B cell (primary cell): ENCODE measurements around the gene TCN2. TPM values are rescaled to one million over a fixed set of nuclear protein-coding genes. Genes with fewer than 3 reads are reported as not detected.

Experiments used
- ATAC-seq: fragments of 200-7000 bp; cut with Tn5 transposase; one replicate; pipeline ENCODE4 v1.10.0; 2021; ENCODE audit warnings: low read depth, mild to moderate bottlenecking, moderate number of reproducible peaks, moderate library complexity
- CTCF ChIA-PET: fragments of 350-600 bp; sonication (Branson Sonifier 250); formaldehyde crosslinking; loops from one replicate; lab custom pipeline; 2021; ENCODE audit warnings: antibody characterized with exemption, inconsistent platforms; lab: Charles Lee
- POLR2A ChIA-PET: fragments of 350-600 bp; sonication (Branson Sonifier 250); formaldehyde crosslinking; loops from one replicate; lab custom pipeline; 2021; ENCODE audit warnings: antibody characterized with exemption; lab: Charles Lee
- DNase-seq: peaks from one replicate; pipeline ENCODE4 v3.0.0; 2013
- H2AFZ ChIP-seq: 2 replicates; pipeline ENCODE4 v1.6.1; 2012; ENCODE audit warnings: mild to moderate bottlenecking, low read depth, low read length; ENCODE audit not compliant: insufficient read depth, poor library complexity, severe bottlenecking
- H3K27ac ChIP-seq, 2 donors: 1 replicate in 1 of 2; 2 replicates in 1 of 2; pipeline ENCODE4 v1.5.1; 2012 to 2013; ENCODE audit warnings: low read length in 2 of 2, mild to moderate bottlenecking in 2 of 2, moderate library complexity in 1 of 2
- H3K27me3 ChIP-seq, 4 experiments: fragments of 200-600 bp in 1 of 4; sonication (generic) in 1 of 4; replicated peaks in 1 of 4; 1 replicate in 2 of 4; 2 replicates in 2 of 4; pipeline versions ENCODE4 v1.6.1 to v1.7.0; 2013 to 2016; ENCODE audit warnings: low read length in 3 of 4, mild to moderate bottlenecking in 2 of 4, mixed read lengths in 1 of 4, moderate library complexity in 1 of 4; ENCODE audit not compliant: insufficient read depth in 4 of 4, control insufficient read depth in 3 of 4; ENCODE audit errors: control extremely low read depth in 1 of 4
- H3K36me3 ChIP-seq, 2 experiments: replicated peaks in 1 of 2; 1 replicate in 1 of 2; 2 replicates in 1 of 2; pipeline versions ENCODE4 v1.6.1 to v1.7.1; 2013; ENCODE audit warnings: low read length in 1 of 2; ENCODE audit not compliant: insufficient read depth in 2 of 2, control insufficient read depth in 1 of 2; ENCODE audit errors: control extremely low read depth in 1 of 2, extremely low read depth in 1 of 2
- H3K4me1 ChIP-seq, 2 donors: fragments of 200-600 bp in 1 of 2; sonication (generic) in 1 of 2; 1 replicate in 1 of 2; 2 replicates in 1 of 2; pipeline versions ENCODE4 v1.5.1 to v1.6.1; 2013 to 2017; ENCODE audit warnings: low read length in 2 of 2; ENCODE audit not compliant: control insufficient read depth in 2 of 2, insufficient read depth in 2 of 2
- H3K4me2 ChIP-seq: replicated peaks from 2 replicates; pipeline ENCODE3; 2012; ENCODE audit warnings: mild to moderate bottlenecking, low read depth, low read length; ENCODE audit not compliant: poor library complexity, severe bottlenecking
- H3K4me3 ChIP-seq, 5 experiments: fragments of 200-600 bp in 1 of 5; sonication (generic) in 1 of 5; 1 replicate in 3 of 5; 2 replicates in 2 of 5; pipeline versions ENCODE4 v1.5.1 to v1.7.0; 2011 to 2016; ENCODE audit warnings: low read length in 4 of 5, mild to moderate bottlenecking in 4 of 5, low read depth in 2 of 5, control low read depth in 1 of 5, moderate library complexity in 1 of 5; ENCODE audit not compliant: insufficient read depth in 1 of 5; ENCODE audit errors: control extremely low read depth in 1 of 5, extremely low read depth in 1 of 5
- H3K79me2 ChIP-seq: fragments of 200-600 bp; sonication (generic); one replicate; pipeline ENCODE4 v1.6.0; 2016; ENCODE audit warnings: low read length; ENCODE audit not compliant: control insufficient read depth, insufficient read depth
- H3K9ac ChIP-seq: fragments of 200-600 bp; sonication (generic); 2 replicates; pipeline ENCODE4 v1.6.1; 2017; ENCODE audit warnings: mild to moderate bottlenecking, low read length, moderate library complexity
- H3K9me3 ChIP-seq, 3 donors: one replicate each; pipeline versions ENCODE4 v1.6.1 to v1.7.1; 2013; ENCODE audit warnings: low read length in 2 of 3; ENCODE audit not compliant: control insufficient read depth in 2 of 3, insufficient read depth in 1 of 3; ENCODE audit errors: control extremely low read depth in 1 of 3
- H4K20me1 ChIP-seq: 2 replicates; pipeline ENCODE4 v1.6.0; 2012; ENCODE audit warnings: mild to moderate bottlenecking, low read length; ENCODE audit not compliant: insufficient read depth, control insufficient read depth, poor library complexity, severe bottlenecking
- H3K27ac Mint-ChIP-seq: one replicate; pipeline ENCODE4 v1.8.0; 2021; ENCODE audit warnings: mixed read lengths
- H3K27me3 Mint-ChIP-seq: one replicate; pipeline ENCODE4 v1.8.0; 2021; ENCODE audit warnings: mixed read lengths
- H3K4me1 Mint-ChIP-seq: one replicate; pipeline ENCODE4 v1.8.0; 2021; ENCODE audit warnings: mixed read lengths
- H3K4me3 Mint-ChIP-seq: one replicate; pipeline ENCODE4 v1.8.0; 2021; ENCODE audit warnings: mixed read lengths
- H3K9me3 Mint-ChIP-seq: one replicate; pipeline ENCODE4 v1.8.0; 2022; ENCODE audit warnings: mixed read lengths; ENCODE audit not compliant: insufficient read depth
- EZH2 ChIP-seq: IDR thresholded peaks from 2 replicates; pipeline ENCODE4 v1.6.1; 2012; ENCODE audit warnings: borderline replicate concordance, low read depth, mild to moderate bottlenecking, moderate library complexity, low read length; ENCODE audit not compliant: insufficient read depth, poor library complexity, severe bottlenecking
- WGBS: methylation state at CpG from one replicate; pipeline ENCODE4 v1.1.5; 2013; ENCODE audit warnings: missing lambda C conversion rate; ENCODE audit not compliant: insufficient coverage; 5-methylcytosine and 5-hydroxymethylcytosine counted together
- intact Hi-C: fragments of 100-400 bp; cut with micrococcal nuclease; formaldehyde crosslinking; loops from one replicate; pipeline ENCODE4 v1.10.0; 2022
- polyA plus RNA-seq: library from polyadenylated mRNA; depleted of rRNA; stranded (reverse); fragments of >200 nt; gene quantifications from 2 replicates; pipeline ENCODE4 v1.2.3, GENCODE V29; 2012
- total RNA-seq, 2 donors: library from RNA; stranded (reverse); fragments of 120-200 nt in 1 of 2; gene quantifications; 1 replicate in 1 of 2; 2 replicates in 1 of 2; pipeline versions ENCODE4 v1.2.3 to v1.2.4, GENCODE V29; 2013 to 2022
- TF ChIP-seq, protein P1 (sequence below): fragments of 200-600 bp; IDR thresholded peaks from one replicate; pipeline ENCODE4 v1.8.0; 2022; ENCODE audit warnings: antibody characterized with exemption, mild to moderate bottlenecking

Gene TCN2
- total and polyA plus RNA-seq, 2 donors (not counting 1 experiment from before 2014, with no cell fraction given): 0.37 to 0.40 TPM

DNA sequence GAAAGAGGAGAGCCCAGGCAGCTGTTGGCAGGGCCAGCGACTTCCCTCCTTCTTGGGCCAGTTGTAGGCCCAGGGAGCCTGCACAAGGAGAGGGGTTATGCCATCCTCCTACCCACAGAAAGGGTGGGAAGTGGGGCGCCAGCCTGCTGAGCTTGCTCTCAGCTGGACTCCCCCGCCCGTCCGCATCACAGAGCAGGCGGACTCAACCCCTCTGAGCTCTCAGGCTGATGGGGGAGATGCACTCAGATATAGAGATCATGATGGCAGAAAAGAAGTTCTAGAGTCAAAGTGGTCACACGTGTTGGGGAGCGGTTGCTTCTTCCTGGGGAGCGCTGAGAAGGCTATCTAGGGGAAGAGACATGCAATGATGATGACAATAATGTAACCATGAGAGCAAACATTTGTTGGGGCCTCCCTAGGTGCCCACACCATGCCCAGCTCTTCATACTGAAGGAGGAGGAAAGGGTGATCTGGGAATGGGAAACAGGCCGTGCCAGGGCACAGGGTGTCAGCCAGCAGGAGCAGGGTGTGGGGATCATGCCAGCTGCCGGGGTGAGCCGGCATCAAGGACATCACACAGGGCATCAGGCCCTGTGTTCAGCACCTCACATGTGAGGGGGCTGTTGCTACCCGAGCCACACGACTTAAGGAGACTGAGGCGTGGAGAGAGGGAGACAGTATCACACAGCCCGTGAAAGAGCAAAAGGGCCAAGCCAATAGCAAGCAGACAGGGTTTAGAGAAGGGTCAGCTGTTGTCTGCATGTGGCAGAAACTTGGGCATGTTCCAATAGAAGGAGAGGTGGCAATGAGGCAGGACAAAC is 36.3 kb downstream of the TCN2 start:
- ATAC-seq (no peak), DNase-seq (no peak)
- Mint-ChIP-seq H3K9me3 (peaks cover 3% of the 10 kb centered on the region), H3K4me1 (no peaks in the 10 kb centered on the region), H3K4me3 (no peak overlapping the region), H3K27me3 (no peaks in the 10 kb centered on the region), H3K27ac (no peak overlapping the region)
- POLR2A ChIA-PET: no interaction called here
- Histone ChIP-seq H3K9ac (no peak overlapping the region), H3K27me3 (no peaks in the 10 kb centered on the region), H3K9me3 (no peaks in the 10 kb centered on the region), H3K27ac (no peak overlapping the region), H3K36me3 (no peaks in the 10 kb centered on the region), H4K20me1 (no peaks in the 10 kb centered on the region), H3K79me2 (no peaks in the 10 kb centered on the region), H3K4me1 (no peaks in the 10 kb centered on the region), H3K4me3 (no peak overlapping the region), H2AFZ (no peak overlapping the region), H3K4me2 (no peak overlapping the region)
- intact Hi-C loops: no loop called here
- CTCF ChIA-PET: interaction anchor here (1.2 to 1.3 kb wide), 2 partner anchors 9 to 10 kb away, joined by 3 read pairs; no protein-coding TSS in a partner anchor
- 95% methylated on average over 12 of the region's 16 CpGs for WGBS
- TF ChIP-seq, protein P1, sequence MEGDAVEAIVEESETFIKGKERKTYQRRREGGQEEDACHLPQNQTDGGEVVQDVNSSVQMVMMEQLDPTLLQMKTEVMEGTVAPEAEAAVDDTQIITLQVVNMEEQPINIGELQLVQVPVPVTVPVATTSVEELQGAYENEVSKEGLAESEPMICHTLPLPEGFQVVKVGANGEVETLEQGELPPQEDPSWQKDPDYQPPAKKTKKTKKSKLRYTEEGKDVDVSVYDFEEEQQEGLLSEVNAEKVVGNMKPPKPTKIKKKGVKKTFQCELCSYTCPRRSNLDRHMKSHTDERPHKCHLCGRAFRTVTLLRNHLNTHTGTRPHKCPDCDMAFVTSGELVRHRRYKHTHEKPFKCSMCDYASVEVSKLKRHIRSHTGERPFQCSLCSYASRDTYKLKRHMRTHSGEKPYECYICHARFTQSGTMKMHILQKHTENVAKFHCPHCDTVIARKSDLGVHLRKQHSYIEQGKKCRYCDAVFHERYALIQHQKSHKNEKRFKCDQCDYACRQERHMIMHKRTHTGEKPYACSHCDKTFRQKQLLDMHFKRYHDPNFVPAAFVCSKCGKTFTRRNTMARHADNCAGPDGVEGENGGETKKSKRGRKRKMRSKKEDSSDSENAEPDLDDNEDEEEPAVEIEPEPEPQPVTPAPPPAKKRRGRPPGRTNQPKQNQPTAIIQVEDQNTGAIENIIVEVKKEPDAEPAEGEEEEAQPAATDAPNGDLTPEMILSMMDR: no peak
- no peak for TF ChIP-seq EZH2

DNA sequence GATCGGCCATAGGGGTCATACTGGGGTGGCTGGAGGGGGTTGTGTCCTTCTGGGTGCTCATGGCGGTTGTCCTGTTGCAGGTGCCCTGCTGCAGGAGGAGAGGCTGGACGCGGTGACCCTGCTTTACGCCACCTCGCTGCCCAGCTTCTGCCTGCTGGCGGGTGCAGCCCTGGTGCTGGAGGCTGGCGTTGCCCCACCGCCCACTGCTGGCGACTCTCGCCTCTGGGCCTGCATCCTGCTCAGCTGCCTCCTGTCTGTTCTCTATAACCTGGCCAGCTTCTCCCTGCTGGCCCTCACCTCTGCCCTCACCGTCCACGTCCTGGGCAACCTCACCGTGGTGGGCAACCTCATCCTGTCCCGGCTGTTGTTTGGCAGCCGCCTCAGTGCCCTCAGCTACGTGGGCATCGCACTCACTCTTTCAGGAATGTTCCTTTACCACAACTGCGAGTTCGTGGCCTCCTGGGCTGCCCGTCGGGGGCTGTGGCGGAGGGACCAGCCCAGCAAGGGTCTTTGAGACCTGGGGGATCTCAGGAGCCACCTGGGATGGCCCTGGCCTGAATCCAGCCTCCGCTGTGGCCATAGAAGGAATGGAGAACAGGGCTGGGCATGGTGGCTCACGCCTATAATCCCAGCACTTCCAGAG is 39.7 kb downstream of the TCN2 start:
- 95% methylated on average over 25 of the region's 25 CpGs for WGBS
- Histone ChIP-seq H3K27ac (no peak overlapping the region), H3K9me3 (no peaks in the 10 kb centered on the region), H3K27me3 (no peaks in the 10 kb centered on the region), H3K4me3 (no peak overlapping the region), H3K79me2 (no peaks in the 10 kb centered on the region), H3K9ac (no peak overlapping the region), H2AFZ (no peak overlapping the region), H4K20me1 (no peaks in the 10 kb centered on the region), H3K4me1 (peaks cover 0 to 7% of the 10 kb centered on the region in 2 donors), H3K36me3 (no peaks in the 10 kb centered on the region), H3K4me2 (no peak overlapping the region)
- intact Hi-C loops: no loop called here
- H3K27ac Mint-ChIP-seq: no peak overlapping the region
- peaks cover 9% of the 10 kb centered on the region for H3K4me1 Mint-ChIP-seq
- H3K4me3 Mint-ChIP-seq: no peak overlapping the region
- ATAC-seq (no peak), DNase-seq (no peak)
- POLR2A ChIA-PET: interaction anchor here (0.7 kb wide), 1 partner anchor 12 kb away, joined by 3 read pairs; no protein-coding TSS in a partner anchor
- H3K27me3 Mint-ChIP-seq: no peaks in the 10 kb centered on the region
- CTCF ChIA-PET: no interaction called here
- H3K9me3 Mint-ChIP-seq: no peaks in the 10 kb centered on the region
- TF ChIP-seq, protein P1: no peak
- TF ChIP-seq EZH2: no peak
